H9 (cell line): Measurements from ENCODE around the gene TBL2. TPM values are rescaled to one million over a fixed set of nuclear protein-coding genes. Genes with fewer than 3 reads are reported as not detected.

Experiments
- DNase-seq: peaks from one replicate; pipeline ENCODE4 v3.0.0-alpha.2; 2017
- H2AFZ ChIP-seq: one replicate; pipeline ENCODE4 v1.6.1; 2013; ENCODE audit warnings: mild to moderate bottlenecking, low read length, control low read depth, moderate library complexity
- H2AK5ac ChIP-seq: 2 replicates; pipeline ENCODE4 v1.6.1; 2013; ENCODE audit warnings: low read length, control low read depth, mixed read lengths; ENCODE audit not compliant: insufficient read length
- H2BK120ac ChIP-seq: one replicate; pipeline ENCODE4 v1.6.1; 2013; ENCODE audit warnings: low read depth, mild to moderate bottlenecking, low read length, control low read depth, inconsistent platforms; ENCODE audit not compliant: poor library complexity, severe bottlenecking
- H2BK12ac ChIP-seq: 2 replicates; pipeline ENCODE4 v1.6.1; 2013; ENCODE audit warnings: low read length, control low read depth, mixed read lengths, low read depth; ENCODE audit not compliant: insufficient read length
- H2BK15ac ChIP-seq: 2 replicates; pipeline ENCODE4 v1.6.1; 2013; ENCODE audit warnings: low read depth, low read length, control low read depth
- H2BK20ac ChIP-seq: one replicate; pipeline ENCODE4 v1.6.1; 2013; ENCODE audit warnings: low read depth, mild to moderate bottlenecking, low read length, control low read depth, inconsistent platforms; ENCODE audit not compliant: poor library complexity, severe bottlenecking
- H2BK5ac ChIP-seq: 2 replicates; pipeline ENCODE4 v1.6.1; 2013; ENCODE audit warnings: low read length, control low read depth, mixed read lengths; ENCODE audit not compliant: insufficient read length
- H3K14ac ChIP-seq: 2 replicates; pipeline ENCODE4 v1.6.1; 2013; ENCODE audit warnings: low read length, control low read depth; ENCODE audit not compliant: insufficient read depth
- H3K18ac ChIP-seq: 2 replicates; pipeline ENCODE4 v1.6.1; 2013; ENCODE audit warnings: low read depth, mild to moderate bottlenecking, mixed read lengths, low read length, control low read depth; ENCODE audit not compliant: insufficient read length
- H3K23ac ChIP-seq: 2 replicates; pipeline ENCODE4 v1.6.1; 2013; ENCODE audit warnings: low read length, control low read depth, mixed read lengths, low read depth; ENCODE audit not compliant: insufficient read length
- H3K23me2 ChIP-seq: 2 replicates; pipeline ENCODE4 v1.6.1; 2013; ENCODE audit warnings: low read depth, mild to moderate bottlenecking, mixed read lengths, low read length, control low read depth; ENCODE audit not compliant: insufficient read length, poor library complexity, severe bottlenecking
- H3K27ac ChIP-seq: 2 replicates; pipeline ENCODE4 v1.5.1; 2013; ENCODE audit warnings: low read length, control low read depth, mixed read lengths, low read depth; ENCODE audit not compliant: insufficient read length
- H3K27me3 ChIP-seq: 2 replicates; pipeline ENCODE4 v1.6.1; 2013; ENCODE audit warnings: low read length, control low read depth, inconsistent platforms; ENCODE audit not compliant: insufficient read depth
- H3K4ac ChIP-seq: 2 replicates; pipeline ENCODE4 v1.6.1; 2013; ENCODE audit warnings: low read depth, mild to moderate bottlenecking, control low read depth, inconsistent platforms, low read length, moderate library complexity
- H3K4me1 ChIP-seq: 2 replicates; pipeline ENCODE4 v1.6.1; 2013; ENCODE audit warnings: low read length, control low read depth, inconsistent platforms; ENCODE audit not compliant: insufficient read depth
- H3K4me2 ChIP-seq: 2 replicates; pipeline ENCODE4 v1.6.1; 2013; ENCODE audit warnings: low read length, control low read depth, mixed read lengths; ENCODE audit not compliant: insufficient read length, insufficient read depth
- H3K56ac ChIP-seq: 2 replicates; pipeline ENCODE4 v1.6.1; 2013; ENCODE audit warnings: low read depth, mild to moderate bottlenecking, mixed read lengths, low read length, control low read depth; ENCODE audit not compliant: insufficient read length
- H3K79me1 ChIP-seq: 2 replicates; pipeline ENCODE4 v1.6.1; 2013; ENCODE audit warnings: low read depth, mild to moderate bottlenecking, moderate library complexity, low read length, control low read depth, inconsistent platforms; ENCODE audit not compliant: insufficient read depth, poor library complexity, severe bottlenecking
- H3K79me2 ChIP-seq: 2 replicates; pipeline ENCODE4 v1.6.1; 2013; ENCODE audit warnings: low read length, control low read depth, inconsistent platforms; ENCODE audit not compliant: insufficient read depth
- H3K9ac ChIP-seq: 2 replicates; pipeline ENCODE4 v1.6.1; 2013; ENCODE audit warnings: low read length, control low read depth, mixed read lengths; ENCODE audit not compliant: insufficient read length; ENCODE audit errors: extremely low read depth
- H3K9me3 ChIP-seq: one replicate; pipeline ENCODE4 v1.6.1; 2013; ENCODE audit warnings: low read depth, low read length, inconsistent platforms; ENCODE audit not compliant: control insufficient read depth
- H3T11ph ChIP-seq: one replicate; pipeline ENCODE4 v1.6.1; 2013; ENCODE audit warnings: mild to moderate bottlenecking, low read length, control low read depth, inconsistent platforms
- H4K20me1 ChIP-seq: one replicate; pipeline ENCODE4 v1.6.1; 2013; ENCODE audit not compliant: control insufficient read depth, insufficient read length, insufficient read depth
- H4K5ac ChIP-seq: 2 replicates; pipeline ENCODE4 v1.6.1; 2013; ENCODE audit warnings: low read depth, mild to moderate bottlenecking, mixed read lengths, low read length, control low read depth; ENCODE audit not compliant: insufficient read length
- H4K8ac ChIP-seq: replicated peaks from 2 replicates; pipeline ENCODE4 v1.6.1; 2013; ENCODE audit warnings: low read length, control low read depth, mixed read lengths, low read depth; ENCODE audit not compliant: insufficient read length
- H4K91ac ChIP-seq: 2 replicates; pipeline ENCODE4 v1.6.1; 2013; ENCODE audit warnings: low read depth, mild to moderate bottlenecking, moderate library complexity, mixed read lengths, low read length, control low read depth; ENCODE audit not compliant: insufficient read length
- H3K27ac Mint-ChIP-seq, 3 experiments: 2 replicates in 2 of 3; 3 replicates in 1 of 3; pipeline ENCODE4 v1.8.0; 2020 to 2021; ENCODE audit warnings: mixed read lengths in 3 of 3, mild to moderate bottlenecking in 1 of 3, moderate library complexity in 1 of 3
- H3K27me3 Mint-ChIP-seq: 2 replicates; pipeline ENCODE4 v1.8.0; 2021; ENCODE audit warnings: low read depth, mild to moderate bottlenecking, moderate library complexity, mixed read lengths
- H3K36me3 Mint-ChIP-seq, 3 experiments: 2 replicates in 2 of 3; 3 replicates in 1 of 3; pipeline ENCODE4 v1.8.0; 2020 to 2021; ENCODE audit warnings: low read depth in 3 of 3, mixed read lengths in 3 of 3; ENCODE audit not compliant: insufficient read depth in 1 of 3
- H3K4me1 Mint-ChIP-seq, 2 experiments: 2 replicates each; pipeline ENCODE4 v1.8.0; 2020; ENCODE audit warnings: mixed read lengths in 2 of 2
- H3K4me3 Mint-ChIP-seq, 2 experiments: 2 replicates in 1 of 2; 3 replicates in 1 of 2; pipeline ENCODE4 v1.8.0; 2020 to 2021; ENCODE audit warnings: mild to moderate bottlenecking in 2 of 2, mixed read lengths in 2 of 2, moderate library complexity in 1 of 2
- H3K9me3 Mint-ChIP-seq, 2 experiments: 2 replicates in 1 of 2; 3 replicates in 1 of 2; pipeline ENCODE4 v1.8.0; 2020; ENCODE audit warnings: mild to moderate bottlenecking in 2 of 2, mixed read lengths in 2 of 2, moderate library complexity in 1 of 2
- CTCF ChIP-seq: fragments of 200-600 bp; sonication (generic); conservative IDR thresholded peaks from 3 replicates; pipeline ENCODE4 v1.8.0; 2021; ENCODE audit warnings: antibody characterized with exemption, mild to moderate bottlenecking
- WGBS: extraction: QIAGEN DNeasy Blood & Tissue Kit; methylation state at CpG from one replicate; pipeline ENCODE4 v1.1.7; 2013; ENCODE audit warnings: missing lambda C conversion rate, low lambda C conversion rate, mixed read lengths; ENCODE audit not compliant: insufficient read length; ENCODE audit errors: extremely low coverage; 5-methylcytosine and 5-hydroxymethylcytosine counted together
- total RNA-seq: library from RNA; stranded (reverse); gene quantifications from 2 replicates; pipeline ENCODE4 v1.2.1, GENCODE V29; 2021

Gene TBL2
- total RNA-seq, 1 experiment from 2014 or later: 26.7 TPM

- H3K4me1 Mint-ChIP-seq: peaks cover 8 to 13% of the 10 kb centered on the region in 2 experiments
Measured at GRCh38 chr7:73611017-73611555, 32.7 kb upstream of the TBL2 start.

More at GRCh38 chr7:73611017-73611555, 32.7 kb upstream of the TBL2 start:
- Mint-ChIP-seq H3K27me3 (peaks cover 8% of the 10 kb centered on the region), H3K4me3 (no peak overlapping the region), H3K9me3 (no peaks in the 10 kb centered on the region), H3K36me3 (no peaks in the 10 kb centered on the region; a peak in 2 of 7 replicates), H3K27ac (no peak overlapping the region)
- H3K4ac ChIP-seq: no peak overlapping the region
- no peak overlapping the region for H2AK5ac ChIP-seq
- H2BK120ac ChIP-seq: no peak overlapping the region
- H2AFZ ChIP-seq: no peak overlapping the region
- no peak overlapping the region for H2BK5ac ChIP-seq
- no peak overlapping the region for H3K23ac ChIP-seq
- H4K5ac ChIP-seq: no peak overlapping the region
- H3T11ph ChIP-seq: no peak overlapping the region
- no peaks in the 10 kb centered on the region; the same call in 1 of the 2 replicates for H3K4me1 ChIP-seq
- H3K79me1 ChIP-seq: no peaks in the 10 kb centered on the region
- H3K4me2 ChIP-seq: no peak overlapping the region
- no peaks in the 10 kb centered on the region for H3K27me3 ChIP-seq
- H3K9ac ChIP-seq: no peak overlapping the region
- no peak overlapping the region for H2BK20ac ChIP-seq
- no peaks in the 10 kb centered on the region for H3K9me3 ChIP-seq
- H4K20me1 ChIP-seq: peaks cover 3% of the 10 kb centered on the region
- H3K27ac ChIP-seq: no peak overlapping the region
- no peak overlapping the region for H2BK12ac ChIP-seq
- H2BK15ac ChIP-seq: no peak overlapping the region
- H3K14ac ChIP-seq: no peak overlapping the region
- H3K23me2 ChIP-seq: no peaks in the 10 kb centered on the region
- WGBS: no CpG with 5 or more reads among the region's 11 CpGs
- DNase-seq: peak; percentile 57
- H4K91ac ChIP-seq: no peak overlapping the region
- no peak overlapping the region for H3K56ac ChIP-seq
- H4K8ac ChIP-seq: no peak overlapping the region
- no peak overlapping the region for H3K18ac ChIP-seq
- peak; percentile 34; the same call in 2 of the 3 replicates for TF ChIP-seq CTCF
- H3K79me2 ChIP-seq: no peaks in the 10 kb centered on the region
